ENCODE results near the gene GABRB3.

The GABRB3 gene

GRCh38 chr15:26676115-26676514 lies 96.8 kb downstream of the GABRB3 start:
- no peak for DNase-seq (ENCODE audit: low read depth)

- no peak for DNase-seq (ENCODE audit: low read depth)
Observed at GRCh38 chr15:26674467-26674866, 98.4 kb downstream of the GABRB3 start.

DNA sequence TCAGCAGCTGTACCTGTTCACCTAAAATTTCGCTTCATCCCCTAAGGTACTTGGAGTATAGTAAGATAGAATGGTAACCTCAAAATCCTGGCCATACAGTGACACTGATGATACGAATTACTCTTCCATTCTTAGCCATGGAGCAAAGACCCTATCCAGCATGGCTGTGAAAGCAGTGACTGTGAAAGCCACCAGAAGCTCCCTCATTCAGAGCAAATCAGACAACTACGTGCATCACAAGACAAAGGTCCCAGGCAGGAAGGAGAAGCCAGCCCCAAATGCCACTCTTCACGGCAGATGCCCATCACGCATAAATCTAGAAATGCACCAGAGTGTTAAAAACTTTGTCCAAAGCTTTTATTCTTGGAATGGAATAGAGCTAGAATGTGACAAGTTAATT lies 99.4 kb downstream of the GABRB3 start:
- DNase-seq (ENCODE audit: low read depth): no peak

GRCh38 chr15:26670116-26670515 lies 102.8 kb downstream of the GABRB3 start:
- DNase-seq (ENCODE audit: low read depth): no peak

- DNase-seq (ENCODE audit: low read depth): no peak
Observed at GRCh38 chr15:26667222-26667988, 105.5 kb downstream of the GABRB3 start.

DNA sequence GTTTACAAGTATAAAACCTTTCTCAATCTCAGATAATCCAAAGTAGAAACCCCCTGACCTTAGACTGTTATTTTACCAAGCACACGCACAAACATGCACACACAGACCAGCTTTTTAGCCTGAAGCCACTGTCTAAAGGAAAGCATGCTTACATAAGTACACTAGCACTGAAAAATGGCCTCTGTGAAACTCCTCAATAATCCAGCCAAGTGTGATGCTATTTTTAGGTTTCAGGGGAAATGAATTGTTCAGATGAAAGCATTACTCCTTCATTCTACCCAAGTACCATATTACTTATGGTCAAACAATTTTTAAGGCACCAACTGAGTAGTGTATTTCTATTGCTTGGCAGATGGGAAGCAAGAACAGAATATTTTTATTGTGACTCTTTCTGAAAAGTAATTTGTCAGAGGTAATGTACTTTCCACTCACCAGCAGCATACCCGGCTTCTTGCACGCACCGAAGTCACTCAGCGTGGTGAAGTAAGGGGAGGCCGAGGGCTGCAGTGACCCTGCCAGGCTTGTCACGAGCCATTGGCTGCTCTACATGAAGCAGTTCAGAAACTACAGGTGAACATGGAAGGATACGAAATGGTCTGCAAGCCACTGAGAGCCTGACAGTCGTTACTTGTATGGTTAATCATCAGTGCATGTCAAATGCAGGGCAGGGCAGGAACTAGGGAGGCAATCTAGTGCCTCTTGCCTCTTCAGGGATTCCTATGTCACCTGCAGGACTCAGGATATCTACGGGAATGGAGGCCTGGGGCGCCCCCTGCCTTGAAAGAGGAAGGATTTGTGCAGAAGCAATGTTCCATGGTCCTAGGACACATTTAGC lies 106.7 kb downstream of the GABRB3 start:
- DNase-seq (ENCODE audit: low read depth): no peak

DNA sequence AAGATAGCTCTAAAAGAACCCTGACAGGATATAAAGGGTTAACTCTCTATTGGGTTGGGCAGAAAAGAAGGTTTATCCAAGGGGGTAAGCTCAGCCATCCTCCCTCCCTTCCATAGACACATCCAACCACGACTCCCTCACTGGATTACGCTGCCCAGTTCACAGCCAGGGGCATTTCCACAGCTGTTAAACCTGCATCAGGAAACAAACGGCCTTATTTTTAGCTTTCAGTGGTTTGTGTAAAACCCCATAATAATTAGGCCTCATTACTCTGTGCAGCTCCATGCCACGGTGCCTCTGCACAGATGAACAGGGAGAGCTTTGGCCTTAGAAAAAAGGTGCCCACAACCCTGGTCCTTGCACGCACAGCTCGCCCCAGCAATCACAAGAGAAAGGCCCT lies 110.6 kb downstream of the GABRB3 start:
- DNase-seq (ENCODE audit: low read depth): no peak

GRCh38 chr15:26661748-26662147 lies 111.1 kb downstream of the GABRB3 start:
- DNase-seq (ENCODE audit: low read depth): no peak

- no peak for DNase-seq (ENCODE audit: low read depth)
Observed at GRCh38 chr15:26661107-26661506, 111.8 kb downstream of the GABRB3 start.

- DNase-seq (ENCODE audit: low read depth): no peak
Observed at GRCh38 chr15:26660241-26660640, 112.6 kb downstream of the GABRB3 start.

GRCh38 chr15:26658290-26658689 lies 114.6 kb downstream of the GABRB3 start:
- no peak for DNase-seq (ENCODE audit: low read depth)

DNA sequence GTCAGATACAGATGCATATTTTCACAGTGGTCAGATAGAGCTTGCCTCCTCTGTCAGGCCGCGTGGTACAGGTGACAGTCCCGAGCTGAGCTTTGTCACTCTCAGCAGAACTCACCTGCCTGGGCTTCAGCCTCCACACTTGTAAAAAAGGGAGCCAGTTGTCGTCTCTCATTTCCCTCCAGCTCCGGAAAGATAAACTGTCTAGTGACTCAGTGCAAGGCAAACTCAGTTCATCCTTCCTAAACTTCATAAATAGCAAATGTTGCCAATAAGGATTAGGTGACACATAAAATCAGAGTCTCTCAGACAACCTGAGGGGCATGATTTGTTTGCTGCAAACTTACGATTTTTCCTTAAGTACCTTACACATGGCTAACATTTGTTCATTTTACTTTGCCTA lies 116.8 kb downstream of the GABRB3 start:
- no peak for DNase-seq (ENCODE audit: low read depth)

GRCh38 chr15:26651909-26652308 lies 121.0 kb downstream of the GABRB3 start:
- no peak for DNase-seq (ENCODE audit: low read depth)

DNA sequence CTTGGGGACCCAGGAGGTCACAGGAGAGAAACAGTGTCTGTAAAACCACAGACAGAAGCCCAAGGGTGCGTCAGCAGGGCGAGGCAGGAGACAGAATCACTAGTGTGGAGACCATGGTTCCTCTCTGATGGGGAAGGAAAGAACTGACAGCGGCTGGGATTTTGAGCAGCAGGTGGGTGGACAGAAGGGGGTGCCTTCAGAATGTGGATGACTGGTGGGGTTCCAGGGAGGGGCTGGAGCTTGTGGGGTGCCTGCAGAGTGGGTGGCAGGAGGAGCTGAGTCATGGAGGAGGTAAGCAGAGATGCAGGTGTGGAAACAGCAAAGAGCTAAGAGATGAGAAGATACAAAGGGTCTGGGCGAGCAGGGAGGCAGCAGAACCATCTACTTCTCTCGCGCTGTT lies 124.2 kb downstream of the GABRB3 start:
- DNase-seq (ENCODE audit: low read depth): no peak

- DNase-seq (ENCODE audit: low read depth): no peak
Observed at GRCh38 chr15:26644948-26645347, 127.9 kb downstream of the GABRB3 start.

GRCh38 chr15:26641144-26641543 lies 131.7 kb downstream of the GABRB3 start:
- DNase-seq (ENCODE audit: low read depth): no peak

- DNase-seq (ENCODE audit: low read depth): no peak
Observed at GRCh38 chr15:26640601-26641000, 132.3 kb downstream of the GABRB3 start.

- DNase-seq (ENCODE audit: low read depth): no peak
Observed at GRCh38 chr15:26639966-26640365, 132.9 kb downstream of the GABRB3 start.

GRCh38 chr15:26635614-26636013 lies 137.3 kb downstream of the GABRB3 start:
- DNase-seq (ENCODE audit: low read depth): no peak

DNA sequence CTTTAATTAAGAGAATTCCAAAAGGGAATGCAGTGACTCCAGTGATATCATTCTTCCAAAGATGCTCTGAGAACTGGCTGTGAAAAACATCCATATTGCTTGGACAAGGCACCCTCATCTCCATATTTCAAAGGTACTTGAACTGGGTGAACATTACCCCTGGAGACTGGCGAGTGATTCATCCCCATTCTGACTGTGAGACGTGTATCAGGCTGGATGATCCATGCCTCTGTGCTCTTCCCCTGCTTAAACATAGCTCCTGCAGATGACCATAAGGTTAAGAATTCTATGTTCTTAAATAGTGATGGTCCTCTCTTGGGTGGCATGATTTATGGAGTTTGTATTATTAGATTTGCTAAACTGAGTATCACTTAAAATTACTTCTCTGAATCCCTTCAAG lies 137.8 kb downstream of the GABRB3 start:
- DNase-seq (ENCODE audit: low read depth): no peak

GRCh38 chr15:26634319-26634718 lies 138.5 kb downstream of the GABRB3 start:
- DNase-seq (ENCODE audit: low read depth): no peak

GRCh38 chr15:26632500-26632899 lies 140.4 kb downstream of the GABRB3 start:
- no peak for DNase-seq (ENCODE audit: low read depth)

- DNase-seq (ENCODE audit: low read depth): no peak
Observed at GRCh38 chr15:26631894-26632293, 141.0 kb downstream of the GABRB3 start.
